IMR-90 (cell line): Measurements from ENCODE around the gene TACC2. TPM values are rescaled to one million over a fixed set of nuclear protein-coding genes. Genes with fewer than 3 reads are reported as not detected.

Source experiments
- ATAC-seq: fragments of 200-7000 bp; cut with Tn5 transposase; 2 replicates; pipeline ENCODE4 v1.9.1; 2020; ENCODE audit warnings: low read depth, mild to moderate bottlenecking, moderate library complexity
- BruUV-seq: library from RNA; stranded (reverse); fragments of 400-500 nt; replicated peaks from 2 replicates; lab custom pipeline; 2021; lab: Mats Ljungman, UMichigan
- CTCF ChIA-PET: fragments of 300-600 bp; formaldehyde crosslinking; extraction: SDS; loops from one replicate; lab custom pipeline; 2021; ENCODE audit warnings: antibody characterized with exemption; lab: Yijun Ruan, JAX
- POLR2A ChIA-PET: fragments of 300-600 bp; sonication (Branson Sonifier 250); formaldehyde crosslinking; loops from one replicate; lab custom pipeline; 2022; ENCODE audit warnings: antibody characterized with exemption; ENCODE audit not compliant: unreplicated experiment; lab: Charles Lee
- DNase-seq: peaks from one replicate; pipeline ENCODE4 v3.0.0; 2013
- H2AFZ ChIP-seq: replicated peaks from 2 replicates; pipeline ENCODE3; 2013; ENCODE audit warnings: low read length, mild to moderate bottlenecking; ENCODE audit not compliant: poor library complexity
- H2AK5ac ChIP-seq: 2 replicates; pipeline ENCODE4 v1.6.1; 2013; ENCODE audit warnings: low read depth, low read length, inconsistent platforms
- H2AK9ac ChIP-seq: replicated peaks from 2 replicates; pipeline ENCODE3; 2013; ENCODE audit warnings: mild to moderate bottlenecking, low read depth, low read length, moderate library complexity; ENCODE audit not compliant: poor library complexity
- H2BK120ac ChIP-seq: 2 replicates; pipeline ENCODE4 v1.6.1; 2013; ENCODE audit warnings: low read depth, low read length, inconsistent platforms
- H2BK15ac ChIP-seq: 3 replicates; pipeline ENCODE4 v1.6.1; 2013; ENCODE audit warnings: low read depth, low read length, inconsistent platforms
- H2BK20ac ChIP-seq: 2 replicates; pipeline ENCODE4 v1.6.1; 2013; ENCODE audit warnings: low read depth, mild to moderate bottlenecking, inconsistent platforms, low read length, moderate library complexity
- H2BK5ac ChIP-seq: 2 replicates; pipeline ENCODE4 v1.6.1; 2013; ENCODE audit warnings: mild to moderate bottlenecking, low read depth, low read length, inconsistent platforms; ENCODE audit not compliant: poor library complexity, severe bottlenecking
- H3K14ac ChIP-seq: replicated peaks from 2 replicates; pipeline ENCODE4 v1.6.1; 2013; ENCODE audit warnings: low read depth, low read length, inconsistent platforms
- H3K18ac ChIP-seq: 2 replicates; pipeline ENCODE4 v1.6.1; 2013; ENCODE audit warnings: low read depth, low read length, control low read depth
- H3K23ac ChIP-seq: 2 replicates; pipeline ENCODE4 v1.6.1; 2013; ENCODE audit warnings: low read depth, low read length, inconsistent platforms
- H3K27ac ChIP-seq: 2 replicates; pipeline ENCODE4 v1.5.1; 2013; ENCODE audit warnings: mild to moderate bottlenecking, control low read depth, low read length; ENCODE audit not compliant: insufficient read depth
- H3K27me3 ChIP-seq: 2 replicates; pipeline ENCODE4 v1.6.1; 2013; ENCODE audit warnings: low read length; ENCODE audit not compliant: control insufficient read depth, insufficient read depth
- H3K36me3 ChIP-seq: 2 replicates; pipeline ENCODE4 v1.6.1; 2013; ENCODE audit warnings: low read length, mixed read lengths; ENCODE audit not compliant: control insufficient read depth, insufficient read depth
- H3K4ac ChIP-seq: 2 replicates; pipeline ENCODE4 v1.6.1; 2013; ENCODE audit warnings: low read depth, low read length, inconsistent platforms
- H3K4me1 ChIP-seq: 2 replicates; pipeline ENCODE4 v1.6.1; 2013; ENCODE audit warnings: low read length, mixed read lengths; ENCODE audit not compliant: control insufficient read depth, insufficient read depth
- H3K4me2 ChIP-seq: 2 replicates; pipeline ENCODE4 v1.6.1; 2013; ENCODE audit warnings: low read depth, mild to moderate bottlenecking, control low read depth, low read length, moderate library complexity
- H3K4me3 ChIP-seq: 2 replicates; pipeline ENCODE4 v1.5.1; 2013; ENCODE audit warnings: low read depth, mild to moderate bottlenecking, control low read depth, low read length, moderate library complexity; ENCODE audit not compliant: insufficient read depth
- H3K56ac ChIP-seq: 2 replicates; pipeline ENCODE4 v1.6.1; 2013; ENCODE audit warnings: low read length, inconsistent platforms; ENCODE audit not compliant: insufficient read depth; ENCODE audit errors: extremely low read depth
- H3K79me1 ChIP-seq, 2 experiments: 2 replicates each; pipeline ENCODE4 v1.6.1; 2013; ENCODE audit warnings: low read length in 2 of 2, inconsistent platforms in 1 of 2, low read depth in 1 of 2
- H3K9ac ChIP-seq: 2 replicates; pipeline ENCODE4 v1.6.1; 2013; ENCODE audit warnings: low read depth, low read length, control low read depth
- H3K9me1 ChIP-seq: 2 replicates; pipeline ENCODE4 v1.6.1; 2013; ENCODE audit warnings: low read length, inconsistent platforms; ENCODE audit not compliant: insufficient read depth
- H3K9me3 ChIP-seq: 2 replicates; pipeline ENCODE4 v1.6.1; 2013; ENCODE audit warnings: low read length; ENCODE audit not compliant: control insufficient read depth, insufficient read depth
- H4K20me1 ChIP-seq: 2 replicates; pipeline ENCODE4 v1.6.1; 2013; ENCODE audit warnings: low read length, inconsistent platforms; ENCODE audit not compliant: insufficient read depth
- H4K5ac ChIP-seq: 2 replicates; pipeline ENCODE4 v1.6.1; 2013; ENCODE audit warnings: mild to moderate bottlenecking, low read depth, low read length, control low read depth
- H4K8ac ChIP-seq, 2 experiments: 2 replicates each; pipeline ENCODE4 v1.6.1; 2013; ENCODE audit warnings: low read depth in 2 of 2, low read length in 2 of 2, control low read depth in 1 of 2, inconsistent platforms in 1 of 2
- H4K91ac ChIP-seq: 2 replicates; pipeline ENCODE4 v1.6.1; 2013; ENCODE audit warnings: low read depth, low read length, inconsistent platforms; ENCODE audit not compliant: insufficient read depth
- BHLHE40 ChIP-seq: fragments of 150-350 bp; IDR thresholded peaks from 2 replicates; pipeline ENCODE4 v1.6.1; 2016; ENCODE audit warnings: mild to moderate bottlenecking, low read depth, low read length
- CEBPB ChIP-seq: IDR thresholded peaks from 2 replicates; pipeline ENCODE4 v1.6.1; 2012; ENCODE audit warnings: low read depth, low read length, improper control_type of control experiment
- CHD1 ChIP-seq: IDR thresholded peaks from 2 replicates; pipeline ENCODE4 v1.6.1; 2012; ENCODE audit warnings: low read depth, low read length, improper control_type of control experiment
- CTCF ChIP-seq: conservative IDR thresholded peaks from 2 replicates; pipeline ENCODE4 v1.5.1; 2012; ENCODE audit warnings: mild to moderate bottlenecking, low read depth, low read length, improper control_type of control experiment
- MAFK ChIP-seq: IDR thresholded peaks from 2 replicates; pipeline ENCODE4 v1.6.1; 2012; ENCODE audit warnings: low read depth, low read length, improper control_type of control experiment
- MXI1 ChIP-seq: IDR thresholded peaks from 2 replicates; pipeline ENCODE4 v1.6.1; 2012; ENCODE audit warnings: low read depth, mild to moderate bottlenecking, low read length, moderate library complexity, borderline replicate concordance
- NFE2L2 ChIP-seq: fragments of 150-350 bp; IDR thresholded peaks from 2 replicates; pipeline ENCODE4 v1.6.1; 2016; ENCODE audit warnings: low read depth, mild to moderate bottlenecking, low read length
- POLR2A ChIP-seq: IDR thresholded peaks from 2 replicates; pipeline ENCODE4 v1.6.1; 2012; ENCODE audit warnings: mild to moderate bottlenecking, low read depth, low read length
- RAD21 ChIP-seq: IDR thresholded peaks from 2 replicates; pipeline ENCODE4 v1.6.1; 2012; ENCODE audit warnings: low read length, improper control_type of control experiment
- RCOR1 ChIP-seq: IDR thresholded peaks from 2 replicates; pipeline ENCODE4 v1.6.1; 2012; ENCODE audit warnings: mild to moderate bottlenecking, low read length, improper control_type of control experiment; ENCODE audit not compliant: insufficient replicate concordance
- RFX5 ChIP-seq: IDR thresholded peaks from 2 replicates; pipeline ENCODE4 v1.8.0; 2012; ENCODE audit warnings: low read depth, mild to moderate bottlenecking, low read length, moderate library complexity
- SMC3 ChIP-seq: fragments of 150-350 bp; IDR thresholded peaks from 2 replicates; pipeline ENCODE4 v1.6.1; 2016; ENCODE audit warnings: low read depth, mild to moderate bottlenecking, antibody characterized with exemption, low read length, moderate library complexity
- WGBS, 2 experiments: methylation state at CpG; one replicate each; pipeline versions ENCODE4 v1.1.5 to v1.1.7; 2013; ENCODE audit warnings: missing lambda C conversion rate in 2 of 2; ENCODE audit not compliant: insufficient read length in 1 of 2; ENCODE audit errors: extremely low coverage in 2 of 2; 5-methylcytosine and 5-hydroxymethylcytosine counted together
- dilution Hi-C: fragments of 300-500 bp; cut with HindIII; formaldehyde crosslinking; loops from one replicate; pipeline ENCODE4 v1.14.3; 2018; ENCODE audit warnings: low sequenced_read_pairs; ENCODE audit not compliant: unreplicated experiment
- in situ Hi-C: fragments of 300-500 bp; cut with MboI; formaldehyde crosslinking; loops from 3 replicates; pipeline ENCODE4 v1.14.3; 2019; ENCODE audit warnings: low sequenced_read_pairs, inconsistent platforms, mixed read lengths
- intact Hi-C: fragments of 100-400 bp; cut with micrococcal nuclease; formaldehyde crosslinking; loops from 2 replicates; pipeline ENCODE4 v1.10.0; 2022
- polyA plus RNA-seq, 3 experiments: library from polyadenylated mRNA; depleted of rRNA; stranded (reverse); fragments of >200 nt; gene quantifications; 2 replicates each; pipeline ENCODE4 v1.2.3, GENCODE V29; 2012; ENCODE audit warnings: low replicate concordance in 1 of 3
- total RNA-seq: library from RNA; depleted of rRNA; stranded (reverse); fragments of >200 nt; gene quantifications from 2 replicates; pipeline ENCODE4 v1.2.3, GENCODE V29; 2012

Gene TACC2
- total and polyA plus RNA-seq, 2 of the 4 experiments (the other 2 are of a cell fraction): 2.9 to 15.4 TPM

GRCh38 chr10:121983852-121984251, 5.1 kb upstream of the TACC2 start:
- no peaks in the 10 kb centered on the region for H3K27me3 ChIP-seq
- H2BK20ac ChIP-seq: no peak overlapping the region
- ATAC-seq (no peak), DNase-seq (no peak)
- H3K4me1 ChIP-seq: no peaks in the 10 kb centered on the region
- POLR2A ChIA-PET: no interaction called here
- H2AK5ac ChIP-seq: no peak overlapping the region
- H2AK9ac ChIP-seq: no peak overlapping the region
- BruUV-seq: no TSS peak
- no peak overlapping the region for H2BK5ac ChIP-seq
- H3K14ac ChIP-seq: no peak overlapping the region
- dilution Hi-C loops: no loop called here
- no peak overlapping the region for H3K9ac ChIP-seq
- no peak overlapping the region for H3K23ac ChIP-seq
- TF ChIP-seq MAFK (no peak), BHLHE40 (no peak), CEBPB (no peak), SMC3 (no peak), RFX5 (no peak), CHD1 (no peak), POLR2A (no peak), RAD21 (no peak), RCOR1 (no peak), NFE2L2 (no peak), CTCF (no peak), MXI1 (no peak)
- no peak overlapping the region for H3K56ac ChIP-seq
- no peak overlapping the region for H3K4ac ChIP-seq
- H3K9me1 ChIP-seq: no peaks in the 10 kb centered on the region
- no peak overlapping the region for H4K8ac ChIP-seq
- CTCF ChIA-PET: interaction anchor here (0.7 kb wide), 1 partner anchor 158 kb away, joined by 4 read pairs; no protein-coding TSS in a partner anchor
- H3K4me3 ChIP-seq: no peak overlapping the region
- H3K18ac ChIP-seq: no peak overlapping the region
- no peak overlapping the region for H4K5ac ChIP-seq
- H3K36me3 ChIP-seq: no peaks in the 10 kb centered on the region
- peaks cover 7% of the 10 kb centered on the region for H3K9me3 ChIP-seq
- H4K91ac ChIP-seq: no peak overlapping the region
- H4K20me1 ChIP-seq: no peaks in the 10 kb centered on the region
- no peak overlapping the region for H3K27ac ChIP-seq
- no peak overlapping the region for H2AFZ ChIP-seq
- H3K79me1 ChIP-seq: no peaks in the 10 kb centered on the region
- no peak overlapping the region for H2BK120ac ChIP-seq
- H2BK15ac ChIP-seq: no peak overlapping the region
- intact Hi-C loops: no loop called here
- 30% methylated on average over 2 of the region's 5 CpGs; no CpG with 5 or more reads in 1 of the 2 experiments for WGBS, 2 experiments
- H3K4me2 ChIP-seq: no peak overlapping the region
- in situ Hi-C loops: no loop called here
